Ishikawa (cell line): ENCODE data around the gene RANBP9.

Experiments used
- CEBPB ChIP-seq: IDR thresholded peaks from 2 replicates; pipeline ENCODE4 v1.6.1; 2012
- CREB1 ChIP-seq: IDR thresholded peaks from 2 replicates; pipeline ENCODE4 v1.6.1; 2012; ENCODE audit warnings: low read depth
- EGR1 ChIP-seq: IDR thresholded peaks from 2 replicates; pipeline ENCODE4 v1.6.1; 2012
- EP300 ChIP-seq: IDR thresholded peaks from 2 replicates; pipeline ENCODE4 v1.6.1; 2012; ENCODE audit warnings: borderline replicate concordance
- FOXM1 ChIP-seq: IDR thresholded peaks from 2 replicates; pipeline ENCODE4 v1.6.1; 2012; ENCODE audit warnings: low read depth, borderline replicate concordance
- NFIC ChIP-seq: IDR thresholded peaks from 2 replicates; pipeline ENCODE4 v1.6.1; 2012
- RAD21 ChIP-seq: IDR thresholded peaks from 2 replicates; pipeline ENCODE4 v1.6.1; 2012; ENCODE audit warnings: low read depth
- TAF1 ChIP-seq: IDR thresholded peaks from 2 replicates; pipeline ENCODE4 v1.6.1; 2012; ENCODE audit warnings: low read depth, mild to moderate bottlenecking
- TCF12 ChIP-seq: IDR thresholded peaks from 2 replicates; pipeline ENCODE4 v1.6.1; 2012; ENCODE audit warnings: low read depth
- YY1 ChIP-seq: IDR thresholded peaks from 2 replicates; pipeline ENCODE4 v1.6.1; 2012; ENCODE audit warnings: low read depth
- ZBTB7A ChIP-seq: IDR thresholded peaks from 2 replicates; pipeline ENCODE4 v1.6.1; 2012; ENCODE audit warnings: low read depth
- TF ChIP-seq, protein P1 (sequence below): IDR thresholded peaks from 2 replicates; pipeline ENCODE4 v1.6.1; 2012
- TF ChIP-seq, protein P2 (sequence below): IDR thresholded peaks from 2 replicates; pipeline ENCODE4 v1.6.1; 2012; ENCODE audit warnings: low read depth, mild to moderate bottlenecking

GRCh38 chr6:13633343-13633742, 78.3 kb downstream of the RANBP9 start:
- TF ChIP-seq CEBPB = no peak
- TF ChIP-seq, protein P1, sequence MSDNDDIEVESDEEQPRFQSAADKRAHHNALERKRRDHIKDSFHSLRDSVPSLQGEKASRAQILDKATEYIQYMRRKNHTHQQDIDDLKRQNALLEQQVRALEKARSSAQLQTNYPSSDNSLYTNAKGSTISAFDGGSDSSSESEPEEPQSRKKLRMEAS = no peak
- TF ChIP-seq RAD21 = no peak
- TF ChIP-seq EP300 = no peak
- TF ChIP-seq TAF1 = no peak
- TF ChIP-seq YY1 = no peak
- no peak for TF ChIP-seq NFIC
- no peak for TF ChIP-seq ZBTB7A
- no peak for TF ChIP-seq EGR1
- no peak for TF ChIP-seq FOXM1
- TF ChIP-seq, protein P2, sequence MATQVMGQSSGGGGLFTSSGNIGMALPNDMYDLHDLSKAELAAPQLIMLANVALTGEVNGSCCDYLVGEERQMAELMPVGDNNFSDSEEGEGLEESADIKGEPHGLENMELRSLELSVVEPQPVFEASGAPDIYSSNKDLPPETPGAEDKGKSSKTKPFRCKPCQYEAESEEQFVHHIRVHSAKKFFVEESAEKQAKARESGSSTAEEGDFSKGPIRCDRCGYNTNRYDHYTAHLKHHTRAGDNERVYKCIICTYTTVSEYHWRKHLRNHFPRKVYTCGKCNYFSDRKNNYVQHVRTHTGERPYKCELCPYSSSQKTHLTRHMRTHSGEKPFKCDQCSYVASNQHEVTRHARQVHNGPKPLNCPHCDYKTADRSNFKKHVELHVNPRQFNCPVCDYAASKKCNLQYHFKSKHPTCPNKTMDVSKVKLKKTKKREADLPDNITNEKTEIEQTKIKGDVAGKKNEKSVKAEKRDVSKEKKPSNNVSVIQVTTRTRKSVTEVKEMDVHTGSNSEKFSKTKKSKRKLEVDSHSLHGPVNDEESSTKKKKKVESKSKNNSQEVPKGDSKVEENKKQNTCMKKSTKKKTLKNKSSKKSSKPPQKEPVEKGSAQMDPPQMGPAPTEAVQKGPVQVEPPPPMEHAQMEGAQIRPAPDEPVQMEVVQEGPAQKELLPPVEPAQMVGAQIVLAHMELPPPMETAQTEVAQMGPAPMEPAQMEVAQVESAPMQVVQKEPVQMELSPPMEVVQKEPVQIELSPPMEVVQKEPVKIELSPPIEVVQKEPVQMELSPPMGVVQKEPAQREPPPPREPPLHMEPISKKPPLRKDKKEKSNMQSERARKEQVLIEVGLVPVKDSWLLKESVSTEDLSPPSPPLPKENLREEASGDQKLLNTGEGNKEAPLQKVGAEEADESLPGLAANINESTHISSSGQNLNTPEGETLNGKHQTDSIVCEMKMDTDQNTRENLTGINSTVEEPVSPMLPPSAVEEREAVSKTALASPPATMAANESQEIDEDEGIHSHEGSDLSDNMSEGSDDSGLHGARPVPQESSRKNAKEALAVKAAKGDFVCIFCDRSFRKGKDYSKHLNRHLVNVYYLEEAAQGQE = no peak
- no peak for TF ChIP-seq TCF12
- no peak for TF ChIP-seq CREB1
